Mammary epithelial cell (primary cell): ENCODE results near the gene ARHGAP30.

Source experiments
- CTCF ChIP-seq, 2 donors: IDR thresholded peaks in 1 of 2; conservative IDR thresholded peaks in 1 of 2; 2 replicates each; pipeline ENCODE4 v1.5.1; 2011 to 2012; ENCODE audit warnings: inconsistent platforms in 2 of 2, low read length in 2 of 2, mild to moderate bottlenecking in 2 of 2, control low read depth in 1 of 2, low read depth in 1 of 2; ENCODE audit not compliant: insufficient read depth in 1 of 2; ENCODE audit errors: extremely low read depth in 1 of 2
- EZH2 ChIP-seq: IDR thresholded peaks from 2 replicates; pipeline ENCODE4 v1.6.1; 2012; ENCODE audit warnings: low read length, inconsistent platforms, borderline replicate concordance

GRCh38 chr1:161018631-161018930 is 51.1 kb downstream of the ARHGAP30 start:
- no peak for TF ChIP-seq CTCF (conservative IDR thresholded peaks at IDR 0.05 in 1 of 2, IDR thresholded peaks at IDR 0.05 in 1 of 2; ENCODE audit: extremely low read depth in 1 of 2, insufficient read depth in 1 of 2, low read depth in 1 of 2, low read length in 2 of 2)
- no peak for TF ChIP-seq EZH2
